DMS153 treated with DMSO at 0.1 percent for 48 hours (cell line): ENCODE data around the gene TMED9.
"Not testable (repeated sequence)": the region's sequence is repeated elsewhere in the genome, so short reads cannot be mapped to it uniquely, and the experiment has no call there.

Experiments
- DNase-seq: peaks from one replicate; lab custom pipeline; 2025; ENCODE audit not compliant: unreplicated experiment; lab: John Stamatoyannopoulos, UW

TMED9 gene

GRCh38 chr5:177592010-177592834, at the start of gene TMED9:
Gene TMED9, plus strand, starts transcription at chr5:177592203. Its CDS starts 12 bp downstream, at chr5:177592215.
- peak; percentile 39 for DNase-seq

DNA sequence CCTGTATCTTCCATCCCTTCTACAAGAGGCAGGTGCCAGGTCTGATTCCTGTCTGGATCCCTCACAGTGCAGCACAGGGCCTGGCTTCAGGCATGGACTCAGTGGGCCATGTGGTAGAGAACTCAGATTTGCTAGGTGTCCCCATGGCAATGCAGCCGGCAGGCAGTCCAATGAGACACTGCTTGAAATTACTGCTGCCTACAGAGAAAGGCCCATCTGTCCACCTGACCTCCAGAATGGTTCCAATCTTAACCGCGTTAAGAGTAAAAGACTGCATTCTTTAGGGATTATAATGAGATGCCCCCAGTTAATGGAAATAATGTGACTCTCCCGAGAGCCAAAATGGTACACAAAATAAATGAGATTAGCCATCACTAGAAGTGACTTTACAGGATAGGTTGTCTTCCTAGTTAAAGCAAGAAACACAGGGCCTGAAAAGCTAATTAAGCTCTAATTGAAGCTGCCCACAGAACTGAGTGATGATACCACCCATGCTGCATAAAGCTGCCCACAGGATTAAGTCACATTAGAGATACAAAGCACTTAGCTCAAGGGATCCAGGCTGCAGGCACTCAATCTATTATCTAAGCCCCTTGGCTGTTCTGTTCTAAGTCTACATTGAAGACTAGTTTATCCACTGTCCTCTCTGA, 49.1 kb upstream of the TMED9 start:
- DNase-seq, result no peak

DNA sequence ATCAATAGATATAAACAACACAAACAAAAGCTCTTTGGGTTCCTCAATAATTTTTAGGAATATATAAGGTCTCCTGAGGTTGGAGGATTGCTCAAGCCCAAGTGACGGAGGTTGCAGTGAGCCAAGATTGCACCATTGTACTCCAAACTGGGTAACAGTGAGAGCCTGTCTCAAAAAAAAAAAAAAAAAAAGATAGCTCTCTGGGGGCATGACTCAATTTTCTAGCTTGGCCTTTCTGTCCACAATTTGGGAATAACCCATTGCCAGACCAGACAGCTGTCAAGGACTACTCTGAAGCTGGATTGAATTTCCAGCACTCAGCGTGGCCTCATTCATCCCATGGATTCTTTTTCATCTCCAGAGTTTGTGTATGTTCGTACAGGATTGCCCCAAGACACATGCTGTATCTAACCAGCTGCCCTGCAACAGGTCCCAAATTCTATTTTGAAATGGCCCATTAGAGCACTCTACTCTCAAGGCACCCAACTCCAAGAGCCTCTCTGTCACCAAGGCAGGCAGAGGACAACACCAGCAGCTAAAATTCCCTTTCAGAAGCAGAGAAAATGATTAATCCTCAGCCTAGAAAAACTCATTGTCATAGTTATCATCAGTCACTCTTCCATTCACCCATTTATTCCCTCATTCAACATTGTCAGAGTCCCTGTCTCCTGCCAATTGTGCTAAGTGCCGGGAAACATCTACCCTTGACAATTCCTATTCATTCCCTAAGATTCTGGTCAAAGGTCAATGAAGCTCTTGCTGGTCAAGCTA, 46.3 kb upstream of the TMED9 start:
- no peak for DNase-seq

DNA sequence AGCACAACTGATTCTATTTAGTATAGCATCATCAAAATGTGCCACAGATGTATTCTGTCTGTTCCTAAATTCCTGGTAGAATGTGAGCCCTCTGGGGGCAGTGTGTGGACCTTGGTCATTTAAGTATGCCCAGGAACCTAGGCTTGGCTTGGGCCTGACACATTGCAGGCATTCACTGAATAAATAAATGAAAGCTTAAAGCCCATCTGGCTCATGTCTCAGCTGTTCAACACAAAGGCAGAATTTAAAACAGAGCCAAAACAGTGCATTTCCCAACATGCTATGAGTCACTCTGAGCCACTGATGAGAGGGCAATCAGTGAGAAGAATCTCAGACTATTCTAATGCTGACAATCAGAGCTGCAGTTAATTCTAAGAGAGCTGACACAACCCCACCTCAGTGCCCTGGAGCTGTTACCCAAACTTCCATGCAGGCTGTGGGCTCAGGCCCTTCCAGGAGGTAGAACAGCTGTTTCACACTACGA, 45.7 kb upstream of the TMED9 start:
- no peak for DNase-seq

GRCh38 chr5:177547736-177548135, 44.3 kb upstream of the TMED9 start:
- no peak for DNase-seq

GRCh38 chr5:177548495-177548894, 43.5 kb upstream of the TMED9 start:
- DNase-seq, result no peak

DNA sequence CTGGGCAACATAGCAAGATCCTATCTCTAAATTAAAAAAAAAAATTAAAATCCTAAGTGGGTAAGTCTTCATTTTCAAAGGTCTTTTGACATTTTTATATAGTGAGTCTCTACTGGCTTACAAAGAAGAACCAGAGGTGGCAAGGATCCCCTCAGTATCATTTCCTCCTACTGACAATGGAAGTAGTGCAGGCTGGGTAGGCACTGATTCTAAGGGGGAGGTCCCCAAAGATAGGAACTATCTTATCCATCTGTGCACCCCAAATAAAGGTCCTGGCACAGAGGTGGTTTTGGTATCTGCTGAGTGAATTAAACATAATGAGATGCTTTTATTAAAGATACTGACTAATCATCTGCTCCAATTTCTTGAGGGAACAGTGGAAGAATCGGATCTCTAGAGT, 41.9 kb upstream of the TMED9 start:
- DNase-seq, result no peak

- no peak for DNase-seq
Measured at GRCh38 chr5:177552839-177553455, 39.1 kb upstream of the TMED9 start.

- no peak for DNase-seq
Measured at GRCh38 chr5:177553671-177554429, 38.2 kb upstream of the TMED9 start.

DNA sequence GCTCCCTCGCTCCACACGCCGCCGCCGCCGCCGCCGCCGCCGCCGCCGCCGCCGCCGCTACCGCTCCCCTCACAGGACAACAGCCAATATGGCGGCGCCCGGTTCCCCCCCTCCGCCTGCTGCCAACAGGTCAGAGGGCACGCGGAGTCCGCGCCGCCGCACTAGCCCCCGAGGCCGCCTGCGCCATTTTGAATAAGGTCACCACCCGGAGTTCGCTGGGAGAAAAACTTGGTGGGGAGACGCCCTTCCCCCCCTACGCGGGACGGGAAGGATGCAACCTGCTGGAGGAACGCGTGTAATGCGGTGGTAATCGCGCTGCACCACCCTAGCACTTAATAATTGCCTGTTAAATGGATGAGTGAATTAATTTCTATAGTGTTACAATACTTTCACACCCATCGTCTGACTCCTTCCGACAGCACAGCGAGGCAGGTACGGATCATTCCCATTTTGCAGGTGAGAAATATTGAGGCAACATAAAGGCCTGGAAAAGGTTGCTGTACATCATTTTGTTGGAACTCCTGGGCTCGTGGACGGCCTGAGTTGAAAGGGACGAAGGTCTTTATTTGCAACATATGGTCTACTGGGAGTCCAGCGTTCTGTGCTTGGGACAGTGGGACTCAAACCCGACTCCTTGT, 37.4 kb upstream of the TMED9 start, which contains the start of gene FAM193B:
TSS of gene FAM193B (minus strand) at position 90 of the 638 bp plus-strand sequence. CDS start 105 bp downstream, outside the sequence.
- peak; percentile 48 for DNase-seq

GRCh38 chr5:177555228-177555627, 36.8 kb upstream of the TMED9 start:
- no peak for DNase-seq

DNA sequence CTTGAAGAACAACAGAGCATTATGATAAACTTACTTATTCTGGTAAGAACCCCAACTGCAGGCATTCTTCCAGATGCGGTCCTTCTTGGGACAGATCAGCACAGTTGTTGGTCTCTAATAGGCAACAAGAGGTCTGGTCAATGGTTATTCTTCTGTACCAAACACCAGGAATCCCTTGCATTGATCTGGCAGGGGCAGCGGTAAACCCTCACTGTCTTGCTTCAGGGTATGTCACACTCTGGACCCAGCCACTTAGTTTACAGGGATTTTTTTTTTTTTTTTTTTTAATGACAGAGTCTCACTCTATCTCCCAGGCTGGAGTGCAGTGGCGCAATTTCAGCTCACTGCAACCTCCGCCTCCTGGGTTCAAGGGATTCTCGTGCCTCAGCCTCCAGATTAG, 36.3 kb upstream of the TMED9 start:
- DNase-seq, result no peak

GRCh38 chr5:177557041-177557647, 34.9 kb upstream of the TMED9 start:
- no peak for DNase-seq

DNA sequence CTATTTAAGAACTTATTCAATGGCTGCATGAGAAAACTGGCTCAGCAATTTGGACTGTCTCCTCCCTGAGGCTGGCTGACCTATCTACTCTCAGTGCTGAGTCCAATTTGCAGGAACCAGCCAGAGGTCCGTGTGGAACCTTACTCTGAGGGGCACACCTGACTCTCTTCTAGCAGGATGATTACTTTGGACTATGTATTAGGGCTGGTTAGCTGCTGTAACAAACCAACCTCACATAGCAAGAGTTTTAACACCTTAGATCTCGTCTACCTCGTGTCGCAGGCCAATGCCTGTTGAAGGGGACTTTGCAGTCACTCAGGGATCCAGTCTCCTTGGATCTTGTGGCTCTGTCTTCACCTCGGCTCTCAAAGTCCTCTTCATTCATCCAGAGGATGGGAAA, 34.2 kb upstream of the TMED9 start:
- DNase-seq, result no peak

DNA sequence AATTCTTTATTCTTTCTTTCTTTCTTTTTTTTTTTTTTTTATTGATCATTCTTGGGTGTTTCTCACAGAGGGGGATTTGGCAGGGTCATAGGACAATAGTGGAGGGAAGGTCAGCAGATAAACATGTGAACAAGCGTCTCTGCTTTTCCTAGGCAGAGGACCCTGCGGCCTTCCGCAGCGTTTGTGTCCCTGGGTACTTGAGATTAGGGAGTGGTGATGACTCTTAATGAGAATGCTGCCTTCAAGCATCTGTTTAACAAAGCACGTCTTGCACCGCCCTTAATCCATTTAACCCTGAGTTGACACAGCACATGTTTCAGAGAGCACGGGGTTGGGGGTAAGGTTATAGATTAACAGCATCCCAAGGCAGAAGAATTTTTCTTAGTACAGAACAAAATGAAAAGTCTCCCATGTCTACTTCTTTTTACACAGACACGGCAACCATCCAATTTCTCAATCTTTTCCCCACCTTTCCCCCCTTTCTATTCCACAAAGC, 32.5 kb upstream of the TMED9 start:
- DNase-seq, result not testable (repeated sequence)

- DNase-seq, result no peak
Measured at GRCh38 chr5:177565046-177565445, 27.0 kb upstream of the TMED9 start.

DNA sequence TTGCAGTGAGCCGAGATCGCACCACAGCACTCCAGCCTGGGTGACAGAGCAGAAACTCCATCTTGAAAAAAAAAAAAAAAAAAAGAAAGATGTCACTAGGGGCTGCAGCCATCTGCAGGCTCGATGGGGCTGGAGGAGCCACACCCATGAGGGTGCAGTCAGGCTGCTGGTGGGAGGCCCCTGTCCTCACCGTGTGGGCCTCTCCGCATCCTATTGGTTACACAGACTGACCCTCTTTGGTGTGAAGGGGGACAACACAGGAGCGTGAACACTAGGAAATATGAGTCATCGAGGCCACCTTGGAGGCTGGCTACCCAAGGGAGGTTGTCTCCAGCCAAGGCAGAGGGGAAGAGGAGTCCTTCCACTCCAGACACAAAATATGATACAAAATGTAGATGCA, 23.7 kb upstream of the TMED9 start:
- DNase-seq, result no peak

DNA sequence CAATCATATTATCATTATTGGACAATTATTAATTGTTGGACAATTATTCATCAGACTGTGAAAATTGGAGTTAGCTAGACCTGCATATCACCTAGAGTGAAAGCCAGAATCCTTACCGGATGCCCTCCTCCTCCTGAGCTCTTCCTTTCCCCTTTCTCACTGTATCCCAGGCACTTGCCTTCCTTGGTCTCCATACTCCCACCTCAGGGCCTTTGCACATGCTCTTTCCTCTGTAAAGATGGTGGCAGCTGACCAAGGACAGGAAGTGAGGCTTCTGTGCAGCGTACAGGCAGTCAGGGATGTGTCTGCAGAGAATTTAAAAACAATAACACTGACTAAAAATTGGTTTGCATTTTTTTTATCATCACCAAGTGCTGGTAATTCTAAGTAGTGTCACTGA, 22.1 kb upstream of the TMED9 start:
- no peak for DNase-seq

DNA sequence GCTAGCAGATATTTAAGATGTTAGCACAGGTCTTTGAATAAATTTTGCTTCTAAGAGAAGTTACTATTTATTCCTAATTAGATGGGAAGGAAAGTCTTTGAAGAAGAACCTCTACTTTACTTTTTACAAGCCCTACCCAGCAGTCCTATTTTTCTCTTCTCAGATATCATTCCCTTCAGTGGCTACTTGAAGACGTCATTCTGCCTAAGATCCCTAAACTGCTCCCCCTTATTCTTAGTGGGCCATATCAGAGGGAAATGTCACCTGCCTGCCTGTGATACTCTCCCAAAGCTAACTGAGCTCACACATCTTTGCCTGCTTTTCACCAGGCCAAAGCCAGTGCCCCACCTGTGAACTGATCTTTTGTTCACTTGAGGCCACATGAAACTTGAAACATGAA, 16.5 kb upstream of the TMED9 start:
- no peak for DNase-seq
